Measurements from ENCODE around the gene PCDH15. TPM values are rescaled to one million over a fixed set of nuclear protein-coding genes. Genes with fewer than 3 reads are reported as not detected.

Gene PCDH15
- total RNA-seq, 2 experiments from 2014 or later: not detected

GRCh38 chr10:54769051-54769450 lies 32.0 kb downstream of the PCDH15 start:
- CTCF ChIA-PET: no interaction called here
- peaks cover 11% of the 10 kb centered on the region for H3K9me3 Mint-ChIP-seq
- H3K27me3 Mint-ChIP-seq: no peaks in the 10 kb centered on the region
- H3K4me1 Mint-ChIP-seq: no peaks in the 10 kb centered on the region
- DNase-seq: no peak
- H3K27ac Mint-ChIP-seq: no peak overlapping the region
- H3K4me3 Mint-ChIP-seq: no peak overlapping the region
- H3K36me3 Mint-ChIP-seq (ENCODE audit: low read depth): no peaks in the 10 kb centered on the region
- POLR2A ChIA-PET: no interaction called here

DNA sequence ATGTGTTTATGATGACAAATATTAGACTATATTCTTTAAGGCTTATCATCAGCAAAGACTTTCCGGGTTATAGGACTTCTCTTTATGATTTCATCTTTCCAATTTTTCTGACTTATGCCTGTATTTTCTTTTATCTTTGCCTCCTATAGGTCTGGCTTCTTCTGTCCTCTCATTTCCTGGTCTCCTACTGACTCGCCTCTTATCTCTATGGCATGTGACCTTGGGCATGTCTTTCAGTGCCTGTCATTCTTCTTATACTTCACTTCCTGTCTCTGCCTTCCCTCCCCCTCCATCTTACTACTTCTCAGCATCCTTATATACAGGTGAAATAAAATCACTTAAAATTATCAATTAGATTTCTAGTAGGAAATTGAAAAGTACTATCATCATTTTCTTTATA lies 42.2 kb downstream of the PCDH15 start:
- Mint-ChIP-seq H3K4me1 (no peaks in the 10 kb centered on the region), H3K27me3 (no peaks in the 10 kb centered on the region), H3K4me3 (no peak overlapping the region), H3K27ac (no peak overlapping the region), H3K9me3 (peaks cover 11% of the 10 kb centered on the region), H3K36me3 (ENCODE audit: low read depth) (no peaks in the 10 kb centered on the region)
- ChIA-PET CTCF (no interaction called here), POLR2A (no interaction called here)
- DNase-seq: no peak

DNA sequence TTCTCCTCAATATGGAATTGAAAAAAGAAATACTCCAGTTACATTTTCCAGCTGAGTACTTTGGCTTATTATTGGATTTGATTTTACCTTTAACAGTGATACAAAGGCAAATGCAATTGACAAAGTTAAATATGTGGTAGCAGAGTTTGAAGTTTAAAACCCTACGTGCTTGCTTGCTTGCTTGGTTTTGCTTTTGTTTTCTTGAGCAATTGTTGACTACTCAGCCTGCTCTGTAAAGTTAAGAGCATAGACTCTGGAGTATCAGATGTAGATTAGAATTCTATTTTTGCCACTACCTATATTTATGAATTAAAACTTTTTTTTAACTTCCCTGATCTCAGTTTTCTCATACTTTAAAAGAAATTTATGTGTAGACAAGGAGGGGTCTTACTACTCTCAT lies 51.4 kb downstream of the PCDH15 start:
- POLR2A ChIA-PET: no interaction called here
- no peaks in the 10 kb centered on the region for H3K27me3 Mint-ChIP-seq
- H3K36me3 Mint-ChIP-seq (ENCODE audit: low read depth): no peaks in the 10 kb centered on the region
- peaks cover 6% of the 10 kb centered on the region for H3K9me3 Mint-ChIP-seq
- CTCF ChIA-PET: no interaction called here
- H3K4me3 Mint-ChIP-seq: no peak overlapping the region
- no peak for DNase-seq
- H3K4me1 Mint-ChIP-seq: no peaks in the 10 kb centered on the region
- H3K27ac Mint-ChIP-seq: no peak overlapping the region

DNA sequence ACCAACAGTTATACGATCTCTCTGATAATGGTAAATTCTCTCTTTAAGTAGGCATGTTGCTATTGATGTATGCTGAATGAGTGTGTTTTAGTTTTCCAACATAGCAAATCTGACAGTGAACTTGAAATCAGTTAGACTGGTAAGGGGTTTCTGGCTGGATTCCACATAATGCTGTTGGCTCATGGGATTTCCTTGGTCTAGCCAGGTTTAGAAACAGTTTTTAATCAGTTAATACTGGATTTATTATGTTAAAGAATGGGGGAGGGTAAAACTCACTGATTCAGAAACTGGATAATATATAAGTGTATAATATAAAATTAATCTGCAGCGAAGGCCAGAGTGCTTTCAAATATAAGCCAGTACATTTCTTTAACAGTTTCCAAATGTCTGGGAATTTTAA lies 55.6 kb downstream of the PCDH15 start:
- Mint-ChIP-seq H3K4me3 (no peak overlapping the region), H3K27ac (no peak overlapping the region), H3K27me3 (no peaks in the 10 kb centered on the region), H3K36me3 (ENCODE audit: low read depth) (no peaks in the 10 kb centered on the region), H3K4me1 (no peaks in the 10 kb centered on the region), H3K9me3 (peaks cover 12% of the 10 kb centered on the region)
- DNase-seq: no peak
- POLR2A ChIA-PET: no interaction called here
- CTCF ChIA-PET: no interaction called here

DNA sequence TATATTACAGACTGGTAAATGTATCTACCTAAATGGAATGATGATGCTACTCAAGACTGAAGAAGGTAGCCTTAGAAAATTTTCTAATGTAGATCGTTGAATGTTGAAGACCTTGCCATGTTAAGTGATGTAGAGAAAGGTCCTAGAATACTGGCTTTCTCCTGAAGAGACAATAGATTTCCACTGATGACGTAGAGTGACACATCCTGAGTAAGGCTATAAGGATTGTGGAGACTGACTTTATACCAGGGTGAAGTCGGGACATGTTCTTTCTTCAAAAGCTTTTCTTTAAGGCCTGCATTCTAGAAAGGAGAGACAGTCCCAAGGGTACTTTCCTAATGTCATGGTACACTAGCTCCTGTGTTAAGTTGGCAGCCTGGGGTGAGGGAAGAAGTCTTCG lies 58.6 kb downstream of the PCDH15 start:
- Mint-ChIP-seq H3K27me3 (no peaks in the 10 kb centered on the region), H3K4me1 (no peaks in the 10 kb centered on the region), H3K36me3 (ENCODE audit: low read depth) (no peaks in the 10 kb centered on the region), H3K4me3 (no peak overlapping the region), H3K27ac (no peak overlapping the region), H3K9me3 (peaks cover 17% of the 10 kb centered on the region)
- CTCF ChIA-PET: no interaction called here
- POLR2A ChIA-PET: no interaction called here
- DNase-seq: no peak

GRCh38 chr10:54728511-54728910 lies 72.5 kb downstream of the PCDH15 start:
- DNase-seq: no peak
- Mint-ChIP-seq H3K27ac (no peak overlapping the region), H3K4me1 (no peaks in the 10 kb centered on the region), H3K36me3 (ENCODE audit: low read depth) (no peaks in the 10 kb centered on the region), H3K27me3 (no peaks in the 10 kb centered on the region), H3K9me3 (peaks cover 17% of the 10 kb centered on the region), H3K4me3 (no peak overlapping the region)
- ChIA-PET CTCF (no interaction called here), POLR2A (no interaction called here)

GRCh38 chr10:54722075-54722474 lies 79.0 kb downstream of the PCDH15 start:
- H3K9me3 Mint-ChIP-seq: peaks cover 18% of the 10 kb centered on the region
- CTCF ChIA-PET: no interaction called here
- DNase-seq: no peak
- H3K36me3 Mint-ChIP-seq (ENCODE audit: low read depth): no peaks in the 10 kb centered on the region
- POLR2A ChIA-PET: no interaction called here
- H3K27me3 Mint-ChIP-seq: no peaks in the 10 kb centered on the region
- H3K4me1 Mint-ChIP-seq: no peaks in the 10 kb centered on the region
- H3K4me3 Mint-ChIP-seq: no peak overlapping the region
- H3K27ac Mint-ChIP-seq: no peak overlapping the region

GRCh38 chr10:54710918-54711317 lies 90.1 kb downstream of the PCDH15 start:
- DNase-seq: no peak
- Mint-ChIP-seq H3K27ac (no peak overlapping the region), H3K4me1 (no peaks in the 10 kb centered on the region), H3K36me3 (ENCODE audit: low read depth) (no peaks in the 10 kb centered on the region), H3K9me3 (peaks cover 5% of the 10 kb centered on the region), H3K27me3 (no peaks in the 10 kb centered on the region), H3K4me3 (no peak overlapping the region)
- POLR2A ChIA-PET: no interaction called here
- CTCF ChIA-PET: no interaction called here

DNA sequence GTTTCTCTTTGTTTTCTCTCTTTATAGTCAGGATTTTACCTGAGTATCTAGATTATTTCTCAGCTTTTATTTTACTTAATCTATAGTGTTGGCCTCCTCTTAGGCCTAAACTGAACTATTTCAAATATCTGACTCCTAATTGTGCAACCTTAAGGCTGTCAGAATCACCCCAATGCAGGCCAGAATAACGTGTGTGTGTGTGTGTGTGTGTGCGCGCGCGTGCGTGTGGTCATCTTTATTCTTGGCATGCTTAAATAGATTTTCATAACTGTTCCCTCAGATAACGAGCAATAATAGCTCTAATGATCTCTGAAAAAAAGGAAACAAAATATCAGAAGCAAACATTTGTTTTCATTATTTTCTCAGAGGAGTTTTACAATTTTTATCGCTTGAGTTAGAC lies 92.4 kb downstream of the PCDH15 start:
- H3K4me3 Mint-ChIP-seq: no peak overlapping the region
- ChIA-PET POLR2A (no interaction called here), CTCF (no interaction called here)
- no peak overlapping the region for H3K27ac Mint-ChIP-seq
- no peaks in the 10 kb centered on the region for H3K9me3 Mint-ChIP-seq
- H3K4me1 Mint-ChIP-seq: no peaks in the 10 kb centered on the region
- no peaks in the 10 kb centered on the region for H3K36me3 Mint-ChIP-seq (ENCODE audit: low read depth)
- no peak for DNase-seq
- H3K27me3 Mint-ChIP-seq: no peaks in the 10 kb centered on the region

GRCh38 chr10:54708021-54708420 lies 93.0 kb downstream of the PCDH15 start:
- no peak overlapping the region for H3K27ac Mint-ChIP-seq
- POLR2A ChIA-PET: no interaction called here
- H3K4me3 Mint-ChIP-seq: no peak overlapping the region
- DNase-seq: no peak
- no peaks in the 10 kb centered on the region for H3K9me3 Mint-ChIP-seq
- no peaks in the 10 kb centered on the region for H3K36me3 Mint-ChIP-seq (ENCODE audit: low read depth)
- no peaks in the 10 kb centered on the region for H3K27me3 Mint-ChIP-seq
- CTCF ChIA-PET: no interaction called here
- no peaks in the 10 kb centered on the region for H3K4me1 Mint-ChIP-seq

DNA sequence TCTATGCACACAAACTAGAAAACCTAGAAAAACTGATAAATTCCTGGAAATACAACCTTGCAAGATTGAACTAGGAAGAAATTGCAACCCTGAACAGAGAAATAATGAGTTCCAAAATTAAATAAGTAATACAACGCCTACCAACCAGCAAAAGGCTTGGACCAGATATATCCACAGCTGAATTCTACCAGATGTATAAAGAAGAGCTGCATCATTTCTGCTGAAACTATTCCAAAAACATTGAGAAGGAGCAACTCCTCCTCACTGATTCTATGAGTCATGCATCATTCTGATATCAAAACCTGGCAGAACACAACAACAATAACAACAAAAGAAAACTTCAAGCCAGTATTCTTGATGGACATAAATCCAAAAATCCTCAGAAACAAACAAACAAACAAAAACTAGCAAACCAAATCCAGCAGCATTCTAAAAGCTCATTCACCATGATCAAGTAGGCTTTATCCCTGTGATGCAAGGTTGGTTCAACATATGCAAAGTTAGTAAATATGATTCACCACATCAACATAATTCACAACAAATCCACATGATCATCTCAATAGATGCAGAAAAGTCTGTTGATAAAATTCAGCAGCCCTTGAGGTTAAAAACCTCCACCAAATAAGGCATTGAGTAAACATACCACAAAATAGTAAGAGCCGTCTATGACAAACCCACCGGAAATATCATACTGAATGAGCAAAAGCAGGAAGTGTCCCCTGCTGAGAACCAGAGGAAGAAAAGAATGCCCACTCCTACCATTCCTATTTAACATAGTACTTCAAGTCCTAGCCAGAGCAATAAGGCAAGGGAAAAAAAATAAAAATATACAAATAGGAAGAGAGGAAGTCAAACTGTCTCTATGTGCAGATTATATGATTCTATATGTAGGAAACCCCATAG lies 98.2 kb downstream of the PCDH15 start:
- Mint-ChIP-seq H3K4me1 (no peaks in the 10 kb centered on the region), H3K27ac (no peak overlapping the region), H3K4me3 (no peak overlapping the region), H3K27me3 (no peaks in the 10 kb centered on the region), H3K9me3 (peaks cover 10% of the 10 kb centered on the region), H3K36me3 (ENCODE audit: low read depth) (no peaks in the 10 kb centered on the region)
- CTCF ChIA-PET: no interaction called here
- POLR2A ChIA-PET: no interaction called here
- DNase-seq: no peak

GRCh38 chr10:54691331-54691730 lies 109.7 kb downstream of the PCDH15 start:
- ChIA-PET POLR2A (no interaction called here), CTCF (no interaction called here)
- DNase-seq: no peak
- Mint-ChIP-seq H3K27me3 (no peaks in the 10 kb centered on the region), H3K36me3 (ENCODE audit: low read depth) (no peaks in the 10 kb centered on the region), H3K27ac (no peak overlapping the region), H3K4me1 (no peaks in the 10 kb centered on the region), H3K4me3 (no peak overlapping the region), H3K9me3 (peaks cover 4% of the 10 kb centered on the region)

- no peak overlapping the region for H3K27ac Mint-ChIP-seq
- H3K36me3 Mint-ChIP-seq (ENCODE audit: low read depth): no peaks in the 10 kb centered on the region
Observed at GRCh38 chr10:54682554-54682953, 118.5 kb downstream of the PCDH15 start.

DNA sequence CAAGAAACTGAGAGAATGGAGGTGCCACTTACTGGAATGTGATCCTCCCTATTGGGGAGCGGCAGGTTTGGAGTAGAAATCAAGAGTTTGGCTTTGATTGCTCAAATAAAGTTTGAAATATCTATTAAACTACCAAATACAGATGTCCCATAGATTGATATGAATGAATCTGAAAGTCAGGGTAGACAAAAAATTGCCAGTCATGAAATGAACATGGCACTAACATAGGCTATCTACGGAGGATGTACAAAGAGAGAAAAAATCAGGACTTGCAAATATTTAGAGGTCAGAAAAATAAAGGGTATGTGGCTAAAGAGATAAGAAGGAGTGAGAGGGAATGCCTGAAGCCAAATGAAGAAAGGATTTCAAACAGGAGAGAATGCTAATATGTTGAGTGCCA lies 119.9 kb downstream of the PCDH15 start:
- ChIA-PET CTCF (no interaction called here), POLR2A (no interaction called here)
- H3K27ac Mint-ChIP-seq: no peak overlapping the region
- H3K4me3 Mint-ChIP-seq: no peak overlapping the region
- no peaks in the 10 kb centered on the region for H3K36me3 Mint-ChIP-seq (ENCODE audit: low read depth)
- DNase-seq: no peak
- H3K27me3 Mint-ChIP-seq: no peaks in the 10 kb centered on the region
- H3K4me1 Mint-ChIP-seq: no peaks in the 10 kb centered on the region
- H3K9me3 Mint-ChIP-seq: peaks cover 11% of the 10 kb centered on the region

More at GRCh38 chr10:54682554-54682953, 118.5 kb downstream of the PCDH15 start:
- no peak for DNase-seq
- Mint-ChIP-seq H3K27me3 (no peaks in the 10 kb centered on the region), H3K4me1 (no peaks in the 10 kb centered on the region), H3K9me3 (peaks cover 8% of the 10 kb centered on the region), H3K4me3 (no peak overlapping the region)
- CTCF ChIA-PET: no interaction called here
- POLR2A ChIA-PET: no interaction called here

Data from activated CD4-positive, alpha-beta memory T cell treated with anti-CD3 and anti-CD28 coated beads, Interleukin-2, amount 10 ng/mL, durations not matched to agents 7 days and 5 days (primary cell).